OCI-M1 (cell line): ENCODE data around the gene COL6A2.

Experiments
- DNase-seq: peaks from one replicate; lab custom pipeline; 2025; lab: John Stamatoyannopoulos, UW

Gene COL6A2

DNA sequence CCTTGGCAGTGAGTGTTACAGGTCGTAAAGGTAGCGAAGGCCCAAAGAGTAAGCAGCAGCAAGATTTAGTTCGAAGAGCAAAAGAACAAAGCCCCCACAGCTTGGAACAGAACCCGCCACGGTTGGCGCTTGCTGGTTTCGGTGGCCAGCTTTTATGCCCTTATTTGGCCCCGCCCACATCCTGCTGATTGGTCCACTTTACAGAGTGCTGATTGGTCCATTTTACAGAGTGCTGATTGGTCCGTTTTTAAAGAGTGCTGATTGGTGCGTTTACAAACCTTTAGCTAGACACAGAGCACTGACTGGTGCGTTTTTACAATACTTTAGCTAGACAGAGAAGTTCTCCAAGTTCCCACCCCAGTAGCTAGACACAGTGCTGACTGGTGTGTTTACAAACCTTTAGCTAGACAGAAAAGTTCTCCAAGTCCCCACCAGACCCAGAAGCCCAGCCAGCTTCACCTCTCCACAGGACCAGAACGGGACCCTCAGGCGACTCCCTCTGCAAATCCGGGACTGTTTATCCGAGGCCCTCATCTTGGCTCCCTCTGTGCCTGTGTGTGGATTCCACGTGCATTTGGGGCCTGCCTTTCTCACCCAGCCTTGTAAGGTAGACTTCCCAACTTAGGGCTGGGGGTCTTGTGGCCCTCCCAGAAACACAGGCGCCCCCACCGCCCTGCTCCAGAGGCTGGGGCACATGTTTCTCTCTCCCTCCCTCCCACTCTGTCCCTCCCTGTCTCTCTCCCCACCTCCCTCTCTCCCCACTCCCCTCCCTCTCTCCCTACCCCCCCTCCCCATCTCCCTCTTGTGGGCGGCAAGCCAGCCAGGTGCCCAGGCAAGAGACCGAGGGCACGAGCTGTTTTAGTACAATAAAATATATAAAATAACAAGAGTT, 44.9 kb downstream of the COL6A2 start:
- DNase-seq, result peak; percentile 24

DNA sequence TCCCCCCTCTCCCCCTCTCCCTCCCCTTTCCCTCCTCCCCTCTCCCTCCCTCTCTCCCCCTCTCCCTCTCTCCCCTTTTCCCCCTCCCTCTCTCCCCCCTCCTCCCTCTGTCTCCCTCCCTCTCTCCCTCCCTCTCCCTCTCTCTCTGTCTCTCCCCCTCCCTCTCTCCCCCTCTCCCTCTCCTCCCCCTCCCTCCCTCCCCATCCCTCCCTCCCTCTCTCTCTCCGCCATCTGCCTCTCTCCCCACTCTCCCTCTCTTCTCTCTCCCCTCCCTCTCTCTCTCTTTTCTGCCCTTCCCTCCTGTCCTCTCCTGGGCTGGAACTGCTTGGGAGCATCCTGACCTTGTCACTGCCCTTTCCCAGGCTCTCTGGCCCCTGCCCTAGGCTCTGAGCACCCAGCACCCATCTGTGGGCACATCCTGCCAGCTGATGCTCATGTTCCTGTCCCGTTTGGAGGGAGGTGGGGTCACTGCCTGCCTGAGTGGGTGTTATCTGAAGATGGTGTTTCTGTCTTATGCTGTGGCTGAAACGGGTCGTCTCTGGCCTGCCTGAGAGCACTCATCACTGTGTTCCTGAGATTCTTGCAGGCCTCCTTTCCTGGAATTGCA, 46.7 kb downstream of the COL6A2 start:
- peak; percentile 27 for DNase-seq

DNA sequence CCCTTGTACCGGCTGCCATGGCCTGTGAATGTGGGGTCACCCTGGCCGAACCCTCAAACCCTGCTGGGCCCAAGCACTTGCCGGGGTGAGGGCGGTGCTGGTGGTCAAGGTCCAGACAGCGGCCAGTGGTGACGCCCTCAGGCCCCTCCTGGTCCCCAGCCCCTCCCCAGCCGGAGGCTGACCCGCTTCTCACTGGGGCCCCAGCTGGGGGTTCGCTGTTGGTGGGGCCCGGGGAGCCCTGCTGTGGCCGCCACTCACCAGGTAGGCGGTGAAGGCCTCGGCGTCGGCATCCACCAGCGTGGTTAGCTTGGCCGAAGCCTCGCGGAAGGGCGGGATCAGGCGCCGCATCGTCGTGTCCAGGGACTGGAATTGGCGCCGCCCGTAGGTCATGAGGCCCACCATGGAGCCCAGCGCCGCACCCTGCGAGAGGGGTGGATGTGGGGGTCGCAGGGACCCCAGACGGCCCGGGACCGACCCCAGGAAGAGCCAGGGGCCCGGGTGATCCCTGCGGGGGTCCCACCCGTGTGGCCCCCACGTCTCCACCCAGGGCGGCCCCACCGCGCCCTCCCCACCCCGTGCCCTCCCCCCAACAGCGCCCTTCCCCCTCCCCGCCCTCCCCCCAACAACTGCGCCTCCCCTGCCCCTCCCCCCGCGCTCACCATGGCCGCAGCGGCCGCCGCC, 47.4 kb downstream of the COL6A2 start:
- no peak for DNase-seq

DNA sequence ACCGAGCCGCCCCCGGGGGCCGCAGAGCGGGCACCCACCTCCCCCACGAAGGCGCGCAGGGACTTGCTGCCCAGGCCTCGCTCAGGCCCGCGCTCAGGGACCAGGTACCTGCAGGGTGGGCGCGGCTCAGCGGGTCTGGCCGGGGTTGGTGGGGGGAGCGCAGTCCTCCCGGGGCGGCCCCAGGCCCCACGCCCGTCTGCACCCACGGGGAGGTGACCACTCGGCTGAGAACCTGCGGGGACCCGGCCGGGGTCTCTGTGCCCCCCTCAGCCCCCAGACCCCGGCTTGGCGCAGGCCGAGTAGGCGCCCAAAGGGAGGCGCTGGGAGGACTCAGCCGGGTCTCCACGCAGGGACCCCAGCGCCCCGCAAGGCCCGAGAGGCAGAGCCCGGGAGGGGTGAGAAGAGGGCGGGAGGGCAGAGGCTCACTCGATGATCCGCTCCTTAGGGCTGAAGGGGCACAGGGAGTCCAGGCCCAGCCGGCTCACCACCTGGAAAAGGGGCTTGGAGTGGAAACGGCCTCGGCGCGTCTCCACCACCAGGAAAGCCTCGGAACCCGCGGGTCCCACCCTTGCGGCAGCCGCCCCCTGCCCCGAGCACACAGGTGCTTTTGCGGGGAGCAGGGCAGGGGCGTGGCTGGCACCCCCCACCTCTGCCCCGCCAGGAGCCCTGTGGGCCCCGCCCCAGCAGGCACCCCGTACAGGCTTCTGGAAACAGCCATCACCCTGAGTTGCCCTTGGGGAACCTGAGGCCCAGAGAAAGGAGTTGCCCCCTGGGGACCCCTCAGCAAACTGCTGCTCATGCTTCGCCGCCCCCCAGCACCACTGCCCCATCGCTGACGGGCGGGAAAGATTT, 48.2 kb downstream of the COL6A2 start:
- DNase-seq, result no peak

DNA sequence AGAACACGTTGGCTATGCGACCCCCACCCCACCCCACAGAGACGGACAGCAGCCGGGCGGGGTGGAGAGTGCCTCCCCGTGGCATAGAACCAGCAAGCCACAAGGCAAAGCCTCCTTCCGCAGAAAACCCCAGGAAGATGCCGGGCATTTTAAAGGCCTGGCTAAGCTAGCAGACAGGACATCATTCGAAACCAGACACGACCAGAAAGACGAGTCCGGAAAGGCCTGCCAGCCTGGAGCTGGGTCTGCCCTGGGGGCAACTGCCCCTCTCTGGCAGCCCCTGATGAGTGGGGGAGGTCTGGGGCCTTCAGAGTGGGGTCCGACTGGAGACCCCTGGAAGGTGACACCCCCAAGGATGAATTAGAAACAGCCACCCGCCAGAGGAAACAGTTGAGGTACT, 48.9 kb downstream of the COL6A2 start:
- DNase-seq, result no peak

DNA sequence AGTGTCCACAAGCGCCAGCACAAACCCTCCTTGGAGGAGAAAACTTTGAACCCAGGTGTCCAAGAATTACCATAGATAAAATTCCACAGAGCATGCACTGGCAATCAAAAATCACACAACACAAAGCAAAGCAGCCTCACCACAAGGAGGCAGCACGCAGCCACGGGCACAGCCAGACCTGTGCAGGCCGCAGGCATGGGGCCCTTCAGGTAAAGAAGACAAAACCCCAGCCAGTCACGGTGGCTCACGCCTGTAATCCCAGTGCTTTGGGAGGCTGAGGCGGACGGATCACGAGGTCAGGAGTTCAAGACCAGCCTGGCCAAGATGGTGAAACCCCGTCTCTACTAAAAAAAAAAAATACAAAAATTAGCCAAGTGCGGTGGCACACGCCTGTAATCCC, 49.5 kb downstream of the COL6A2 start:
- peak; percentile 77 for DNase-seq

DNA sequence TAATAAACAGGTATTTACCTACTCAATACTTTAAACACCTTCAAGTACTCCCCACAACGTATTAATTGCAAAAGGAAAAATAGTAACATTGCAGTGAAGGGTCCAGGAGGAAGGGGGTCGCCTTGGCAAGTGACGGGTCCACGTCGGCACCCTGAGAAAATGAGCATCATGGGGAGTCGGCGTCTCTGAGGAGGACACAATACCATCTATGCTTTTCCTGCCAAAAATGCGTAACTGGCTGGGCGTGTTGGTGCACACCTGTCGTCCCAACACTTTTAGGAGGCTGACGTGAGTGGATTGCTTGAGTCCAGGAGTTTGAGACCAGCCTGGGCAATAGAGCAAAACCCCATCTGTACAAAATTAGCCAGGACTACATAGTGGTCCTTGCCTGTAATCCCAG, 50.2 kb downstream of the COL6A2 start:
- no peak for DNase-seq

DNA sequence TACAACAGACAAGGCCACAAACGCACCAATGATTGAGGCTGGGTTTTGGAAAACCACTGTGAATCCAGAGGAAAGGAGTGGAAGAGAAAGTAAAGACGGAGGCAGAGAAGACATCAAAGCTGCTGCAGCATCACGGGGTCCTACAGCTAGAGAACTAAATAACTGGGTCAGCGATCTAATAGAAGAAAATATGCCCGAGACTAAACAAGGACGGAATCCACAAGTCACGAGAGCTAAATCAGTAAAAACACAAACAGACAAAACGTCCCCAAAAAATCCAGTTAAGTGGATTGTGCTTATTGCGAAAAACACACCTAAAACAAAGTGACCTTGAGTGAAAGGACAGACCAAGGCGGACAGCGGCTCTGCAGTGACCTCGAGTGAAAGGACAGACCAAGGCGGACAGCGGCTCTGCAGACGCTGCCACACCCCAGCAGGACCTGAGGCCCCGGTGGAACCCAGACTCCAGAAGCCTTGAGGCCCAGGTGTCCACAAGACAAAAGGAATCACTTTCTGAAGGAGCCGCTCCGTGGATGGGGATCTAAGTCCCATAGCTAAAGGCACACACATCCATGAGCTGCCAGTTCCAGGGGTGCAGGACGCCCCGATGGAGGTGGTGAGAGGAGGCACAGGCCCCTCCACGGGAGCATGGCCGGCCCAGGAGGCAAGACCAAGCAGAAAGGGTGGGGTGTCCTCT, 51.4 kb downstream of the COL6A2 start:
- DNase-seq, result no peak

DNA sequence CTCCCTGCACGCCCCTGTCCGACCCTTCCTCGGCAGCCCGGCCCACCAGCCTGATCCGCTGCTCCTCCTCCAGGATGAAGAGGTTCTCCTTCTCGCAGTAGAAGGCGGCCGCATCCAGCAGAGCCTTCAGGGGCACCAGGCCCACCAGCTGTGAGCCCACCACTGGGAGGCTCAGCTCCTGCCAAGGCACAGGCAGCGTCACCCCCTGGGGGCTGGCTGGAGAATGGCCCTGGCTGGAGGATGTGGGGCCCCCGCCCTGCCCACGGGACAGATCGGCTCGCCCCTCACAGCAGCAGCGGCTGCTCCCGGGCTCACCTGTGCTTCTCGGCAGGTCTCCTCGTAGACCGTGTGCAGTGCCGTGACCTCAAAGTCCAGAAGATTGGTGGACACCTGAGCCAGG, 52.2 kb downstream of the COL6A2 start:
- DNase-seq, result no peak

DNA sequence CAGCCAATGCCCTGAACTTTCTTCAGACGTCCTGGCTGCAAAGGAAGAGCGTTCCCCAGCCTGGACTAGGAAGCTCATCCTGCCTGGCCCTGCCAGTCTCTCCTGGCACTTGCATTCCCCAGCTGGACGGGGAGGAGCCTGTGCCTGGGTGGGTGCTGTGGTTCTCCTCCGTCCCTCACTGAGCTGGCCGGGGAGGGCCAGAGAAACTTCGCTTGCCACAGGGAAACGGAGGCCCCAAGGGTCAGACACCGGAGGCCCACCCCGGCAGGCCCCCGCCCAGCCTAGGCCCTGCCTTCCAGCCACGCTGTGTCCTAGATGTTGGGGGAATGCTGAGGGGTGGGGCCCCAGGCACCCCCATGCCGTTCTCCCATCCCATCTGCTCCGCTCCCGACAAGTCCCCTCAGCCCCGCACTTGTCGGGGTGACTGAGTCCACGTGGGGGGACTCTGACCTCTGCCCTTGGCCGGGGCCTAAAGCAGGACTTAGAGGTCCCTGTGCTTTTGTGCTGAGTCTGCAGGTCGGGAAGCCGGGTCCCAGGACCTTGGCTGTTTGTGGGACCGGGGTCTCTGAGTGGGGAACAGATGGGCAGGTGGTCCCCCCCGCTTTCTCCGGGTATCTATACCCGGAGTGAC, 52.7 kb downstream of the COL6A2 start:
- DNase-seq, result no peak

DNA sequence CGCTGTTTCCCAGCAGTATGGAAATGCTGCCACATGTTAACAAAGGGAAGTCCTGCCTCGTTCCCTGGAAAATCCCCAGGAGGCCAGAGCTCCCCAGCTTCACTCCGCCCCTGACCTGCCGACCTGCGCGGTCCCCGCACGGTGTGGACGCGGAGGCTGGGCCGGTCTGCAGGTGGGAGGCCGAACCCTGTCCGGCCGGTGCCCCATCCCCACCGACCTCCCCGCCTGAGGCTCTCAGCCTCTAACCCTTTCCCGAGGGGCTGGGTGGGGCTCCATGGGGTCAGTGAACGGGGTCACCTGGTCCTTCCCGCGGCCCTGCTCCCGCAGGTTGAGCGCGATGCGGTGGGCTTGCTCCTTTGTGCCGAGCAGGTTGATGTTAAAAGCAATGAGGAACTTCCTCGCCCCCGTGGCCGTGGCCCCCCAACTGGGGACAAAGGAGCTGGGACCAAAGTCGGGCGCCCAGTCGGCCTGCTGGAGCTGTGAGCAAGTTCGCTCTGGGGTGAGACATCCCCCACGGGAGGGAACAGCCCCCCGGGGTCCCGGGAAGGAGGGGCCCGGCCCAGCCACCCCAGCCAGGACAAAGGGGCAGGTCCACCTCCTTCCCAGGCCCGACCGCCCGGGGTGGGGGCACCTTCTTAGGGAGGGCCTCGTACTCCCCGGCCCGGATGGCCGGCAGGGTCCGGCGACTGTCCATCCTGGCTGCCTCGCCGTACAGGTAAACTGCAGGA, 53.5 kb downstream of the COL6A2 start:
- DNase-seq, result no peak

DNA sequence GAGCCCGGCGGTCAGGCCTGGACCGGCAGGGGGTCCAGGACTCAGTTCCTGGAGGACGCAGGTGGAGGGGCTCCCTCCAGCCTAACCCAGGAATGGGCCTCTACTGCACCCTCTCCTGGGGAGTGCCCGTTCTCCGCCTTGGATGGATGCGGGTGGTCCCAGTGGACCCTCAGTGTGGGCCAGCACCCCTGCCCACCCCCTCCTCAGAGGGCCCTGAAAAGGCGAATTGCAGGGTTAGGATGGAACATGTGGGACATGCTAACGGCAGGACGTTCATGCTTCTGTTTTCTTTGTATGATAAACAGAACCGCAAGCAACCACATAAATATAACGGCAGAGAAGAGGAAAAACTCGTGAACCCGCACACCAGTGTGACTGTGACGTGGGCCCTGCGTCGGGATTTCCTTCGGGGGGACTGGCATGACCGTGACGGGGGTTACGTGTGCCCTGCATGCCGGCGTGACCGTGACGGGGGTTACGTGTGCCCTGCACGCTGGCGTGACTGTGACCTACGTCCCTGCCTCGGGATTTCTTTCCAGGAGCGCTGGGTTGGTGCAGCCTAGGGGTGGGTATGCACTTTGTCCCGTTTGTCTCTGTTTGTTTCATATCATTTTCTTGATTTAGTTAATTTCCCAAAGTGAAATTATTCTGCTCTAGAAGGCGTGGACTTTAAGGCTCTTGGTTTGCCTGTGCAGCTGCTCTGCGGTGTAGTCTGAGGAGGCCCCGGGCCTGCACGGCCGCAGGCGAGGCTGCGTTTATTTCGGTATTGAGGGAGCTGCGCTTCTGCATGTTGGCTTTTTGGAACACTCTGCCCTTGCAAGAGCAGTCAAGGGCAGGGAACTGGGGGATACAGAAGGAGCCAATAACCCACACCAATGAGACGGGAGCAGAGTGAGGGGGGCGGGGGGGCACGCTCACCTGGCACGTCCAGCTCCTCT, 54.3 kb downstream of the COL6A2 start:
- no peak for DNase-seq

DNA sequence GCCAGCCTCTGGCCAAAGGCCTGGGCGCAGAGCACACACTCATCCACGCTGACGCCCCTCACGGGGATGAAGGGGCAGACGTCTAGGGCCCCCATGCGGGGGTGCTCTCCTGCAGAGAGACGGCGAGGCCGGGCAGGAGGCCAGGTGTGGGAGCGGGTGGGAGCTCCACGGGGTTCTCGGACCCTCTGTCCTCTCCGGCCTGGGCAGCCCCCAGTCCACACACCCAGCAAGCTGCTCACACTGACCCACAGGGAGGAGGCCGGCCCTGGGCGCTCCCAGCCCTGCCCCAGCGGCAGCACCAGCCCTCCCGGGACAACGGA, 55.0 kb downstream of the COL6A2 start:
- no peak for DNase-seq

DNA sequence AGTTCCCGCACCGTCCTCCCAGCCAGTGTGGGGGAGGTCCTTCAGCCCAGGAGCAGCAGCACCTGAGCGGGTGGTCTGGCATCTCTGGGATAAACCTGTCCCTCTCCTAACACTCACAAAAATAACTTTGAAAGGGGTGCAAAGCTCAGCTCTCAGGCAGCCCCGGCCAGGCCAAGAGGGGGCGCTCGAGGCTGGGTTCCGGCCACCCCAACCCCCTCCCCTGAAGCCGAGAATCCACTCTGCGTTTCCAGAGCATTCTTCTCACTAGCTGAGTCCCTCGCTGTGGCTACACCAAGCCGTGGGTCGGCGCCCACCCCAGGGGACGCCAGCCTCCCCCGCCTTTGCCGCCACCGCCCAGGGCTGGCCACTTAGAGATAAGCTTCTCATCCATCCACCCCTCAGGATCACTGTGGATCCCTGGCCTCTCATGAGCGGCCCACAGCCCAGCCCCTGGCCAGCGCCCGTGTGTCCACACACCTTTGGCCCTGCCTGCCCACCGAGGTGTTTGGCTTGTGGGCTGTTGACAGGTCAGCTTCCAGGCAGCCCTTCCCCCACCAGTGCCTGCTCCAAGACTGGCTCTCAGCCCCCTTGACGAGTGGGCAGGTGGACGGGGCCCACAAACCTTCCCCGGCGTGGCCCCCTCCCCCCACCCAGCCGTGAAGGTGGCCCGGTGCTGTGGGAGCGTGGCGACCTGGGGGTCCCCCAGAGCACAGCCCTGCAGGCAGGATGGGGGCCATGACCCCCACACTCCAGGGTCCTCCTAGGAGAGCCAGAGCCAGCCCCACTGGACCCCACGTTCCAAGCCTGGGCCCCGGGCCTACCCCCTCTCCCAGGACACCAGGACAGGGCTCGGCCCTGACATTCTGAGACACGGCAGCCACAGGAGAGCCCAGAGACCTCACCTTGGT, 55.6 kb downstream of the COL6A2 start:
- peak; percentile 87 for DNase-seq

DNA sequence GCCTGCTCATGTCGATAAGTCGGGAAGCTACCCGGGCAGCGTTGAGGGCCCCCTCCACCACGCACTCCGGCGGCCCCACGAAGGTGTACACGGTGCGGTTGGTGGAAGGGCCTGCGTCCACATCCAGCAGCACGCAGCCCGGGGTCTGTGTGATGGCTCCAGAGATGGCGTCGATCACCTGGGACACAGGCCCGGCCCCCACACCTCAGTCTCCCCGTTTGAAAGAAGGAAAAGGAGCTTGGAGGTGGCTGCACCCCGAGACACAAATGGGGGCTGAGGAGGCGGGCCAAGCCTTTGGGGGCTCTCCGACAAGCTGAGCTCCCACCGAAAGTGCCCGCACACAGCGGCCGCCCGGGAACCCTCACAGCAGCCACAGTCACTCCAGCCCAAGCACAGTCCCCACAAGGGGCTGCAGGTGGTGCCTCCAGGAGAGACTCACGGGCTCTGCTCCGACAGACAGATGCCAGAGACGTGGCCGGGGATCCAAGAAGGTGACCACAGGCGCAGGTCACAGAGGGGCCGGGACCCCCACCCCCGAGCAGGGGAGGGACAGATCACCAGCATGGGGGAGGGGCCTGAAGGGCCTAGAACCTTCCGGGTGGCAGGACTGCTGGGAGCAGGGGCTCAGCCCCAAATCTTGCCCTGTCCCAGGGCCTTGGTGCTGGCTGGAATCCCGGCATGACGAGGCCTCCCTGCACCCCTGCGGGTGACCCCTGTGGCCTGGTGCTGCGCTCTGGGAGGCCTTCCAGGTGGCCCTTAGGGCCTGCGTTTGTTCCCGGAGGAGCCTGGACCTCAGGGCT, 56.4 kb downstream of the COL6A2 start:
- DNase-seq, result no peak

DNA sequence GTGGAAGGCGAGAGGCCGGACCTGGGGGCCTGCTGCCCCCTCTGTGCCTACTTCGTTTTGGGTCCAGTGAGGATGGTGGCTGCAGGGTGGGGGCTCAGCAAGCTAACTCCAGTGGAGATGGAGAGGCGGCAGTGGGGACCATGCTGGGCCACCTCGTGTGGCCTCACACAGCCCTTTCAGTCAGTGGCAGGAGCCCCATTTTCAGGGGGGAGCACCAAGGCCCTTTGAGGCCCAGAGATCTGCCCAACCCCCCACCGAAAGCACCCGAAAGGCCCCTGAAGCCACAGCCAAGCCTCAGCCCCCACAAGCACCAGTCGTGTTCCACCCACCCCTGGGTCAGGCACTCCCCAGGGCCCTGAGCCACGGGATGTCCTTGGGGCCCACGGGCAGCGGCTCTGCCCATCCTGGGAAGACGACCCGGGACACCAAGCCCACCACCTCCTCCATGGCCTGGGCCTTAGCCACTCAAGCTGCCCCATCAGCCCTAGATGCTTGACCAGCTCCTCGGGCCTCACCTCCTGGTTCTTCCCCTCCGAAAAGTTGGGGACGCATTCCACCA, 57.1 kb downstream of the COL6A2 start:
- no peak for DNase-seq
